Endothelial cell of umbilical vein (primary cell): ENCODE results near the gene HTT. TPM values are rescaled to one million over a fixed set of nuclear protein-coding genes. Genes with fewer than 3 reads are reported as not detected.

Experiments
- BruUV-seq: library from RNA; stranded (reverse); fragments of 400-500 nt; replicated peaks from 2 replicates; lab custom pipeline; 2021; lab: Mats Ljungman, UMichigan
- CTCF ChIA-PET: fragments of 300-600, 350-600 bp; sonication (Branson Sonifier 250); formaldehyde crosslinking; loops from one replicate; lab custom pipeline; 2021; ENCODE audit warnings: antibody characterized with exemption, inconsistent platforms; lab: Charles Lee
- POLR2A ChIA-PET: fragments of 300-600, 350-600 bp; sonication (Branson Sonifier 250); formaldehyde crosslinking; loops from one replicate; lab custom pipeline; 2021; ENCODE audit warnings: antibody characterized with exemption, inconsistent platforms; lab: Charles Lee
- DNase-seq: peaks from one replicate; pipeline ENCODE4 v3.0.0-alpha.2; 2011; ENCODE audit warnings: low read depth, low spot score
- FAIRE-seq: peaks from 2 replicates; lab custom pipeline; 2011; peaks lifted over from hg19 to GRCh38; lab: Jason Lieb, UNC
- H2AFZ ChIP-seq: 2 replicates; pipeline ENCODE4 v1.6.0; 2012; ENCODE audit warnings: low read depth, low read length, control low read depth, inconsistent platforms
- H3K27ac ChIP-seq: 2 replicates; pipeline ENCODE4 v1.5.1; 2011; ENCODE audit warnings: low read depth, mild to moderate bottlenecking, control low read depth, low read length, moderate library complexity; ENCODE audit not compliant: insufficient read depth
- H3K27me3 ChIP-seq, 2 experiments: 2 replicates each; pipeline versions ENCODE4 v1.6.0 to v1.6.1; 2011; ENCODE audit warnings: low read length in 2 of 2, mixed read lengths in 1 of 2; ENCODE audit not compliant: control insufficient read depth in 2 of 2, insufficient read depth in 2 of 2
- H3K36me3 ChIP-seq, 2 experiments: 2 replicates in 1 of 2; 3 replicates in 1 of 2; pipeline ENCODE4 v1.5.1; 2011; ENCODE audit warnings: low read length in 2 of 2, mild to moderate bottlenecking in 1 of 2, moderate library complexity in 1 of 2; ENCODE audit not compliant: control insufficient read depth in 2 of 2, insufficient read depth in 2 of 2; ENCODE audit errors: extremely low read depth in 1 of 2
- H3K4me1 ChIP-seq: 3 replicates; pipeline ENCODE4 v1.5.1; 2011; ENCODE audit warnings: mild to moderate bottlenecking, low read length; ENCODE audit not compliant: control insufficient read depth, insufficient read depth; ENCODE audit errors: extremely low read depth
- H3K4me2 ChIP-seq: 2 replicates; pipeline ENCODE4 v1.6.1; 2011; ENCODE audit warnings: low read length, control low read depth, mixed read lengths; ENCODE audit not compliant: insufficient read depth
- H3K4me3 ChIP-seq, 3 experiments: fragments of 200-600 bp in 1 of 3; sonication (generic), shearing (Covaris generic) in 1 of 3; replicated peaks in 1 of 3; 2 replicates each; pipeline ENCODE4 v1.5.1; 2011 to 2016; ENCODE audit warnings: control low read depth in 3 of 3, low read length in 3 of 3, mild to moderate bottlenecking in 2 of 3, inconsistent platforms in 1 of 3, low read depth in 1 of 3, moderate library complexity in 1 of 3; ENCODE audit not compliant: insufficient read depth in 1 of 3
- H3K79me2 ChIP-seq: 2 replicates; pipeline ENCODE4 v1.6.0; 2012; ENCODE audit warnings: low read length, inconsistent platforms; ENCODE audit not compliant: control insufficient read depth, insufficient read depth
- H3K9ac ChIP-seq: replicated peaks from 2 replicates; pipeline ENCODE3; 2011; ENCODE audit warnings: low read length, control low read depth; ENCODE audit not compliant: insufficient read depth; ENCODE audit errors: extremely low read depth
- H3K9me1 ChIP-seq: replicated peaks from 3 replicates; pipeline ENCODE4 v1.6.0; 2011; ENCODE audit warnings: mild to moderate bottlenecking, low read length; ENCODE audit not compliant: control insufficient read depth, insufficient read depth; ENCODE audit errors: extremely low read depth
- H3K9me3 ChIP-seq: replicated peaks from 2 replicates; pipeline ENCODE4 v1.5.1; 2012; ENCODE audit warnings: low read length, inconsistent platforms; ENCODE audit not compliant: control insufficient read depth, insufficient read depth
- H4K20me1 ChIP-seq: replicated peaks from 2 replicates; pipeline ENCODE3; 2011; ENCODE audit warnings: mild to moderate bottlenecking, low read length; ENCODE audit not compliant: control insufficient read depth, insufficient read depth; ENCODE audit errors: extremely low read depth
- CTCF ChIP-seq, 2 donors: IDR thresholded peaks; 1 replicate in 1 of 2; 2 replicates in 1 of 2; pipeline ENCODE4 v1.5.1; 2011; ENCODE audit warnings: low read length in 2 of 2, mild to moderate bottlenecking in 2 of 2, moderate library complexity in 2 of 2, control low read depth in 1 of 2, inconsistent platforms in 1 of 2, low read depth in 1 of 2; ENCODE audit not compliant: insufficient read depth in 1 of 2; ENCODE audit errors: extremely low read depth in 1 of 2
- EZH2 ChIP-seq: IDR thresholded peaks from 2 replicates; pipeline ENCODE4 v1.6.1; 2012; ENCODE audit warnings: borderline replicate concordance, low read depth, mild to moderate bottlenecking, moderate library complexity, low read length, inconsistent platforms; ENCODE audit not compliant: severe bottlenecking
- GATA2 ChIP-seq: IDR thresholded peaks from 2 replicates; pipeline ENCODE4 v1.7.0; 2011; ENCODE audit warnings: low read depth, mild to moderate bottlenecking, moderate library complexity, mixed read lengths, low read length; ENCODE audit not compliant: insufficient read length, insufficient read depth
- JUN ChIP-seq: IDR thresholded peaks from 2 replicates; pipeline ENCODE4 v1.6.1; 2011; ENCODE audit warnings: borderline replicate concordance, low read depth; ENCODE audit not compliant: insufficient read length, insufficient read depth
- MYC ChIP-seq: IDR thresholded peaks from one replicate; pipeline ENCODE4 v1.6.1; 2011; ENCODE audit warnings: mild to moderate bottlenecking, low read depth, low read length
- POLR2A ChIP-seq: IDR thresholded peaks from 2 replicates; pipeline ENCODE4 v1.6.1; 2012; ENCODE audit warnings: low read depth, mild to moderate bottlenecking, control low read depth, low read length
- POLR2AphosphoS5 ChIP-seq: IDR thresholded peaks from 2 replicates; pipeline ENCODE4 v1.6.1; 2012; ENCODE audit warnings: low read depth, mild to moderate bottlenecking, control low read depth, low read length, moderate library complexity; ENCODE audit not compliant: insufficient read depth
- dilution Hi-C: fragments of 300-500 bp; cut with MboI; formaldehyde crosslinking; loops from one replicate; pipeline ENCODE4 v1.15.0; 2019; ENCODE audit warnings: low sequenced_read_pairs; ENCODE audit not compliant: extremely low pct_ligation_motif_present
- intact Hi-C: fragments of 100-400 bp; cut with micrococcal nuclease; formaldehyde crosslinking; loops from one replicate; pipeline ENCODE4 v1.10.0; 2022
- polyA plus RNA-seq, 4 experiments: library from polyadenylated mRNA; depleted of rRNA in 3 of 4; stranded (reverse) in 3 of 4; unstranded in 1 of 4; fragments of >200 nt; gene quantifications; 2 replicates each; pipeline versions ENCODE4 v1.2.1 to v1.2.3, GENCODE V29; 2011 to 2012; ENCODE audit warnings: missing spikeins in 1 of 4
- total RNA-seq: library from RNA; stranded (reverse); gene quantifications from 2 replicates; pipeline ENCODE4 v1.2.3, GENCODE V29; 2021
- TF ChIP-seq, protein P1 (sequence below): IDR thresholded peaks from 2 replicates; pipeline ENCODE4 v1.6.1; 2011; ENCODE audit not compliant: insufficient read depth, insufficient read length

Gene HTT
- total and polyA plus RNA-seq, 2 donors (not counting 3 experiments of a cell fraction or from before 2014, with no cell fraction given) = 15.7 to 61.2 TPM

DNA sequence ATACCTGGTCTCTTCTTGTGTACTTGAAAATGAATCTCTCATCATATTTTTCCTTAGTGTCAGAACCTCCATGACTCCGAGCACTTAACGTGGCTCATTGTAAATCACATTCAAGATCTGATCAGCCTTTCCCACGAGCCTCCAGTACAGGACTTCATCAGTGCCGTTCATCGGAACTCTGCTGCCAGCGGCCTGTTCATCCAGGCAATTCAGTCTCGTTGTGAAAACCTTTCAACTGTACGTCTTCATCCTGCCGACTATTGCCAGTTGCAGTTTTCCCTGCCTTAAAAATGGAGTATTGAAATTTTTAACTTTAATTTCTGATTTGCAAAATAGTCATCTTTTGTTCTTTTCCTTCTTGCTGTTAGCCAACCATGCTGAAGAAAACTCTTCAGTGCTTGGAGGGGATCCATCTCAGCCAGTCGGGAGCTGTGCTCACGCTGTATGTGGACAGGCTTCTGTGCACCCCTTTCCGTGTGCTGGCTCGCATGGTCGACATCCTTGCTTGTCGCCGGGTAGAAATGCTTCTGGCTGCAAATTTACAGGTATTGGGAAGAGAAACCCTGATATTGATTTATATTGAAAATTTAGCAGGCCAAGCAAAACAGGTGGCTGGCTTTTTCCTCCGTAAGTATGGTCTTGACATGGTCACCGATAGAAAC, 132.1 kb downstream of the HTT start:
- H3K36me3 ChIP-seq = peaks cover 12% of the 10 kb centered on the region in 2 experiments
- H3K9me1 ChIP-seq = no peaks in the 10 kb centered on the region
- TF ChIP-seq CTCF (IDR thresholded peaks at IDR 0.05; ENCODE audit: extremely low read depth in 1 of 2, insufficient read depth in 1 of 2, low read depth in 1 of 2, low read length in 2 of 2) = no peak
- TF ChIP-seq JUN = no peak
- no peak for TF ChIP-seq GATA2
- TF ChIP-seq EZH2 = no peak
- TF ChIP-seq, protein P1, sequence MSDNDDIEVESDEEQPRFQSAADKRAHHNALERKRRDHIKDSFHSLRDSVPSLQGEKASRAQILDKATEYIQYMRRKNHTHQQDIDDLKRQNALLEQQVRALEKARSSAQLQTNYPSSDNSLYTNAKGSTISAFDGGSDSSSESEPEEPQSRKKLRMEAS = no peak
- no peak for TF ChIP-seq MYC
- TF ChIP-seq POLR2A = no peak
- TF ChIP-seq POLR2AphosphoS5 = no peak
- no peak overlapping the region for H3K27ac ChIP-seq
- ChIA-PET CTCF (no interaction called here), POLR2A (no interaction called here)
- H3K4me3 ChIP-seq = no peak overlapping the region
- no peak overlapping the region for H2AFZ ChIP-seq
- intact Hi-C loops (no loop called here), dilution Hi-C loops (no loop called here)
- H3K27me3 ChIP-seq = no peaks in the 10 kb centered on the region
- H3K4me2 ChIP-seq = no peak overlapping the region
- no peaks in the 10 kb centered on the region for H3K79me2 ChIP-seq
- no TSS peak for BruUV-seq
- H4K20me1 ChIP-seq = no peaks in the 10 kb centered on the region
- H3K9ac ChIP-seq = no peak overlapping the region
- no peaks in the 10 kb centered on the region for H3K9me3 ChIP-seq
- DNase-seq (no peak), FAIRE-seq (no peak)
- H3K4me1 ChIP-seq = peaks cover 2% of the 10 kb centered on the region
